Non-pigmented ciliary epithelial cell (primary cell): ENCODE measurements around the gene WWOX.

Source experiments
- DNase-seq: peaks from one replicate; pipeline ENCODE4 v3.0.0-alpha.2; 2010; ENCODE audit warnings: low read depth

WWOX gene

DNA sequence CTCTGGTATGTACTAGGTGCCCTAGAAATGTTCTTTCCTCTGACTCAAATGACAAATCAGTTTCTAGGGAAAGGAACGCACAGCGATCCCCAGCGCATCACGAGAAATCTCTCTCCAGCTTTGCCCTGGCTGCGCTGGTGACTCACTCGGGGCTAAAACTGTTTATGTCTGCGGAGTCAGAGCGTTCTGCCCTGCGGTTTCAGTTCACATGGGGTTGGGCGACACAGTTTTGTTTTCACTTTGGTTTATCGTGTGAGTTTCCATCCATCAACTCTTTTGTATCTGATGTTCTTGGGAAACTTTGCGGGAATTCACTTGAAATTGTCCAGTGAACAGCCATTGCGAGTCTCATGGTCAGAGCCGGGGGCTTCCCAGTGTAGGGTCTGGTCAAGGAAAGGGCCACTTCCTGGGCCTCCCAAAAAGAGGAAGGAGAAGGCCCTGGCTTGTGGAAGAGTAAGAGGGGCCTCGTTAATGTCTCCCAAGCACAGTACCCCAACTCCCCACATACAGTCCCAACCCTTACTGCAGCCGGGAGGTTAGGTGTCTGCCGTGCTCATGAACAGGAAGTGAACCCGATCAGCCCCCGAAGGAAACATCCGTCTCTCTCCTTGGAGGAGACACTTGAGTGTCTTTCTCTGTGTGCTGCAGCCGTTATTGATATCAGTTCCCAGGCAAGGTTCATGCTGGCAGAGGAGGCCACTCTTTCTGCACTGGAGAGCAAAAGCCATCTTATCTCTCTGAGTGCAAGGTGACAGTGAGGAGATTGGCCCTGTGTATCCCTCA lies 643.2 kb downstream of the WWOX start:
- DNase-seq = no peak

- DNase-seq = no peak
These were observed 644.1 kb downstream of the WWOX start for GRCh38 chr16:78743556-78743955.

DNA sequence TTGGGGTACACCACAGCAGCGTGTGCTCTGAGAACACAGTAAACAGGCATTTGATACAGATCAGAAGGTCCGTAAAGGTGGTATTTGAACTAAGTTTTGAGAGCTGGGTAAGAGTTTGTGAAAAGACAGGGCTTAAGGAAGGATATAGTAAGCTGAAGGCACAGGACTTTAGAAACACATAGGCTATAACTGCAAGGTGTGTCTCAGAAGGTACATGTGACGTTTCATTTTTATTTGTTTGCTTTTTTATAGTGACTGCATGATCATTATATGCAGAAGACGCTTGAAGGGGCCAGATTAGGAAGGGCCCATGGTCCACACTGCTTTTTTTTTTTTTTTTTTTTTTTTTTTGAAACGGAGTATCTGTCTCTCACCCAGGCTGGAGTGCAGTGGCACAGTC lies 644.6 kb downstream of the WWOX start:
- DNase-seq = no peak

GRCh38 chr16:78744796-78745107 lies 645.3 kb downstream of the WWOX start:
- DNase-seq = no peak

GRCh38 chr16:78745108-78746019 lies 645.9 kb downstream of the WWOX start:
- DNase-seq = no peak

GRCh38 chr16:78746718-78747117 lies 647.3 kb downstream of the WWOX start:
- DNase-seq = no peak

- no peak for DNase-seq
These were observed 648.9 kb downstream of the WWOX start for GRCh38 chr16:78748220-78748929.

DNA sequence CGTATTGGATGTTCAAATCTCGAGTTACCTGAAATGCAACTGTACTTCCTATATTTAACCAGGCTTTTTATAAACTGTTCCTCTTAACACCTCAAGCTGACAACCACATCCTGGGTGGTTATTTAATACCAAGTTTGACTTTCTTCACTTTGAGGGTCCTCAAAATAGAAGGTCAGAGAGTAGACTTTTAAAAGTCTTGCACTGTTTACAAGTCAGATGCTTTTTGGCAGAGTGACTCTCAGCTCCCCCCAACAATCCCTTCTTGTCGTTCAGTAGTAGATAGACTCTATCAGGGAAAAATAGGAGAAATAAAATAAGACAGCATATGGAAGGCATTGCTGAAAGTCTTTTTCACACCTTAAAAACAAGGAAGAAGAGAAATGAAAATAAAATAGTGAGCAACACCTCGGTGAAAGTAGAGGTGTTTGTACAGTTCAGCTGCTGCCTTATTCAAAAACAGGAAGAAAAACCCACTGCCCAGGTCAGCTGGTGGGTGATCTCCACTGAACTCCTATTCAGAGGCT lies 650.4 kb downstream of the WWOX start:
- DNase-seq = no peak

GRCh38 chr16:78750611-78751010 lies 651.2 kb downstream of the WWOX start:
- DNase-seq = no peak

- DNase-seq = no peak
These were observed 652.1 kb downstream of the WWOX start for GRCh38 chr16:78751601-78752000.

- no peak for DNase-seq
These were observed 655.3 kb downstream of the WWOX start for GRCh38 chr16:78754713-78755112.

GRCh38 chr16:78755751-78756661 lies 656.6 kb downstream of the WWOX start:
- DNase-seq = no peak

- DNase-seq = no peak
These were observed 660.1 kb downstream of the WWOX start for GRCh38 chr16:78759596-78759995.

DNA sequence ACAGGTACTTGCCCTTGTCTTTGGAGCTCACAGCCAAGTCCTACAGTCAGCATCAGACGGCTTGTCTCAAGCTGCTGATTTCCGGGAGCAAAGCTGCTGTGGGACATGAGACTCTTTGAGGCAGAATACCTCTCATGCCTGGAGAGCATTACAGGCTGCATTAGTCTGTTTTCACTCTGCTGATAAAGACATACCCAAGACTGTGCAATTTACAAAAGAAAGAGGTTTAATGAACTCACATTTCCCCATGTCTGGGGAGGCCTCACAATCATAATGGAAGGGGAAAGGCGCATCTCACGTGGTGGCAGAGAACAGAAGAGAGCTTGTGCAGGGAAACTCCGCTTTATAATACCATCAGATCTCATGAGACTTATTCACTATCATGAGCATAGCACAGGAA lies 661.2 kb downstream of the WWOX start:
- DNase-seq = no peak

DNA sequence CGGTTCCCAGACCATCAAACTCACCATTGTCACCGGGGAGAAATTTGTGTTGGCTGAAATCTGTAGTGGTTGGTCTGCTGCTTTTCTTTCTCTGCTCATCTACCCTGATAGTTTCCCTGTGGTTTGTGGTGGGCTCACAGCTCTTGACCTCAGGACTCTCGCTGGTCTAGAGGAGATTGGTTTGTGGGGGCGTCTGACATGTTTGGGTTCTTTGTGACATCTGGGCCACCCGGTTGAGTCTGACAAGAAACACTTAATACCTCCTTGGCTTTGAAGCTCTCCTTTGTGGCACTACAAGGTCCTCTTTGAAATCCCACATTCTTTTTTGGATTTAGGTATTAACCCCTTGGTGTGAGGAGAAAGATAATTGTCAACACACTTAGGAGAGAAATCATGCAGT lies 662.0 kb downstream of the WWOX start:
- no peak for DNase-seq

DNA sequence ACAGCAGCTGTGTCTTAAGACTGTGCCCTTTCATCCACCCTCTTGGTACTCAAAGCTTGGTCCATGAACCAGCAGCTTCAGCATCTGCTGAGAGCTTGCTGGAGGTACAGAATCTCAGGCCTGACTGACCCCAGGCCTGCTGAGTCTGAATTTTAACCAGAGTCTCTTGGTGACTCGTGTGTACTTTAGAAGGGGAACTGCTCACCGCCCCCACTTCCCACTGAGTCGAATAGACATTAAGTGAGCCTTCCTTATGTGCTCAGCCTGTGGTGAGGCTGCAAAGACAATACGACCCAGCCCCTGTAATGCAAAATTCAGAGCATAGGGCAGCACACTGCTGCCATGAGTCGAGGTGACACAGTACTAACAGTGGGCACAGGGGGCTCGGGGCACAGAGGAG lies 662.8 kb downstream of the WWOX start:
- DNase-seq = no peak

DNA sequence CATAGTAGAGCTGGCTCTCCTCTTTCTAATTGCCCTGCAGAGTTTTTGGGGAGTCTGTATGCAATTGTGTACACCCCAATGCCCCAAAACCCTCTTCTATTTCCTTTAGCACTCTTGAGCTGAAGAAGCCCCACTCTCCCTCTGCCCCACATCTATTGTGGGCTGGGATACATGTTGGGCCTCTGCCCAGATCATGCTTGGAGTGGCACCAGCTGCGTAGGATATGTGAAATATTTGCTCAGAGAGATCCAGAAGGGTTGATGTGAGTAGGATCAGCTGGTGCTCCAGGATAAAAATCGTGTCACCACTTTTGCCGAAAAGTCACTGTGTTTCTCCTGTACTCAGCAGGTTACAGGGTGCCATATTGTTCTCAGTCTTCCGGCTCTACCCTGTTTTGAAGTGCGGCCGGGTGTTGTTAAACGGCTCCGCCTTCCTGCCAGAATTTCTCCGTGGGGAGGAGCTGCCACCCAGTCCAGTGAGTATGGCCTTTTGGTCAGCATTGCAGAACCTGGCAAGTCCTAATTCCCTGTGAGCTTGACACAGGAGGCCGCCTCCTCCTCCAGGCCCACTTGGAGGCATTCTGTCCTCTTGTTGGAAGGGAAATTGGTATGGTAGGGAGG lies 664.5 kb downstream of the WWOX start:
- no peak for DNase-seq

GRCh38 chr16:78764478-78764877 lies 665.0 kb downstream of the WWOX start:
- DNase-seq = no peak

DNA sequence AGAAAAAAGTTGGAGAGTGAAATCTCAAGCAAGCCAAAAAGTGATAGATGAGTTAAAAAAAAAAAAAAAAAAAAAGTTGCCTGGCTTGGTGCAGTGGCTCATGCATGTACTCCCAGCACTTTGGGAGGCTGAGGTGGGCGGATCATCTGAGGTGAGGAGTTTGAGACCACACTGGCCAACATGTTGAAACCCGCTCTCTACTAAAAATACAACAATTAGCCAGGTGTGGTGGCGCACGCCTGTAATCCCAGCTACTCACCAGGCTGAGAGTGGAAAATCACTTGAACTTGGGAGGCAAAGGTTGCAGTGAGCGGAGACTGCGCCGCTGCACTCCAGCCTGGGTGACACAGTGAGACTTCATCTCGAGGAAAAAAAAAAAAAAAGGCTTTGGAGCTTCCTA lies 668.8 kb downstream of the WWOX start:
- no peak for DNase-seq

DNA sequence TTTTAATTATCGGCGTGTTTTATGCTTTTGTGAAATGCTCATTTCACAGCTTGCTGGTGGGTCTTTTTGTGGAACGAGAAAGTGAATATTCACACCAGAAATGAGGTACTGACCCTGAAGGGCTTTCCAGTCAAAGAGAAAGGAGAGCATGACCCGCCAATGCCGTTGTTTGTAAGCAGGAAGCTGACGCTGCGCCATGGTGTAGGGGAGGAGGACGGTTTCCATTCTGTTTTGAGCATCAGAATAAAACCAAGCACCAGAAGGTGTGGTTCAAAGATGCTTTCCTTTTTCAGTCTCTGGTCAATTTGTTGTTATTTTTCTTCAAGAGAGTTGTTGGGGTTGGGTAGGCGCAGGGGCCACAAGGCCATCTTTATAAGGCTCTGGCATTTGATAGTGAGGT lies 669.3 kb downstream of the WWOX start:
- DNase-seq = no peak
